GM18873 (cell line): ENCODE measurements around the gene PMM1.

Source experiments
- ATAC-seq: cut with Tn5 transposase; IDR thresholded peaks from one replicate; pipeline ENCODE4 v1.9.1; 2021; ENCODE audit warnings: mild to moderate bottlenecking, moderate library complexity, moderate number of reproducible peaks; ENCODE audit not compliant: unreplicated experiment, low FRiP score

PMM1 gene

GRCh38 chr22:41540365-41540764, 49.3 kb downstream of the PMM1 start:
- no peak for ATAC-seq

- ATAC-seq = no peak
Observed at GRCh38 chr22:41540006-41540315, 49.7 kb downstream of the PMM1 start.

- no peak for ATAC-seq
Observed at GRCh38 chr22:41539146-41540005, 50.3 kb downstream of the PMM1 start.

- no peak for ATAC-seq
Observed at GRCh38 chr22:41538583-41538982, 51.1 kb downstream of the PMM1 start.

GRCh38 chr22:41537203-41537602, 52.4 kb downstream of the PMM1 start:
- ATAC-seq = no peak

GRCh38 chr22:41535244-41535643, 54.4 kb downstream of the PMM1 start:
- ATAC-seq = no peak

GRCh38 chr22:41534219-41534618, 55.4 kb downstream of the PMM1 start:
- ATAC-seq = no peak

- ATAC-seq = no peak
Observed at GRCh38 chr22:41532908-41533825, 56.5 kb downstream of the PMM1 start.

- no peak for ATAC-seq
Observed at GRCh38 chr22:41531715-41532477, 57.7 kb downstream of the PMM1 start.

GRCh38 chr22:41530890-41531714, 58.5 kb downstream of the PMM1 start:
- ATAC-seq = no peak

GRCh38 chr22:41528938-41529561, 60.6 kb downstream of the PMM1 start:
- ATAC-seq = no peak

GRCh38 chr22:41528132-41528766, 61.4 kb downstream of the PMM1 start:
- no peak for ATAC-seq
